H9 (cell line): ENCODE data around the gene RPS6KA4. TPM values are rescaled to one million over a fixed set of nuclear protein-coding genes. Genes with fewer than 3 reads are reported as not detected.
A peak's percentile ranks its signal among the peaks of the same experiment; 100 is the strongest.

Source experiments
- DNase-seq: peaks from one replicate; pipeline ENCODE4 v3.0.0-alpha.2; 2017
- H2AFZ ChIP-seq: one replicate; pipeline ENCODE4 v1.6.1; 2013; ENCODE audit warnings: mild to moderate bottlenecking, low read length, control low read depth, moderate library complexity
- H2AK5ac ChIP-seq: 2 replicates; pipeline ENCODE4 v1.6.1; 2013; ENCODE audit warnings: low read length, control low read depth, mixed read lengths; ENCODE audit not compliant: insufficient read length
- H2BK120ac ChIP-seq: one replicate; pipeline ENCODE4 v1.6.1; 2013; ENCODE audit warnings: low read depth, mild to moderate bottlenecking, low read length, control low read depth, inconsistent platforms; ENCODE audit not compliant: poor library complexity, severe bottlenecking
- H2BK12ac ChIP-seq: 2 replicates; pipeline ENCODE4 v1.6.1; 2013; ENCODE audit warnings: low read length, control low read depth, mixed read lengths, low read depth; ENCODE audit not compliant: insufficient read length
- H2BK15ac ChIP-seq: 2 replicates; pipeline ENCODE4 v1.6.1; 2013; ENCODE audit warnings: low read depth, low read length, control low read depth
- H2BK20ac ChIP-seq: one replicate; pipeline ENCODE4 v1.6.1; 2013; ENCODE audit warnings: low read depth, mild to moderate bottlenecking, low read length, control low read depth, inconsistent platforms; ENCODE audit not compliant: poor library complexity, severe bottlenecking
- H2BK5ac ChIP-seq: 2 replicates; pipeline ENCODE4 v1.6.1; 2013; ENCODE audit warnings: low read length, control low read depth, mixed read lengths; ENCODE audit not compliant: insufficient read length
- H3K14ac ChIP-seq: 2 replicates; pipeline ENCODE4 v1.6.1; 2013; ENCODE audit warnings: low read length, control low read depth; ENCODE audit not compliant: insufficient read depth
- H3K18ac ChIP-seq: 2 replicates; pipeline ENCODE4 v1.6.1; 2013; ENCODE audit warnings: low read depth, mild to moderate bottlenecking, mixed read lengths, low read length, control low read depth; ENCODE audit not compliant: insufficient read length
- H3K23ac ChIP-seq: 2 replicates; pipeline ENCODE4 v1.6.1; 2013; ENCODE audit warnings: low read length, control low read depth, mixed read lengths, low read depth; ENCODE audit not compliant: insufficient read length
- H3K23me2 ChIP-seq: 2 replicates; pipeline ENCODE4 v1.6.1; 2013; ENCODE audit warnings: low read depth, mild to moderate bottlenecking, mixed read lengths, low read length, control low read depth; ENCODE audit not compliant: insufficient read length, poor library complexity, severe bottlenecking
- H3K27ac ChIP-seq: 2 replicates; pipeline ENCODE4 v1.5.1; 2013; ENCODE audit warnings: low read length, control low read depth, mixed read lengths, low read depth; ENCODE audit not compliant: insufficient read length
- H3K27me3 ChIP-seq: 2 replicates; pipeline ENCODE4 v1.6.1; 2013; ENCODE audit warnings: low read length, control low read depth, inconsistent platforms; ENCODE audit not compliant: insufficient read depth
- H3K4ac ChIP-seq: 2 replicates; pipeline ENCODE4 v1.6.1; 2013; ENCODE audit warnings: low read depth, mild to moderate bottlenecking, control low read depth, inconsistent platforms, low read length, moderate library complexity
- H3K4me1 ChIP-seq: 2 replicates; pipeline ENCODE4 v1.6.1; 2013; ENCODE audit warnings: low read length, control low read depth, inconsistent platforms; ENCODE audit not compliant: insufficient read depth
- H3K4me2 ChIP-seq: 2 replicates; pipeline ENCODE4 v1.6.1; 2013; ENCODE audit warnings: low read length, control low read depth, mixed read lengths; ENCODE audit not compliant: insufficient read length, insufficient read depth
- H3K56ac ChIP-seq: 2 replicates; pipeline ENCODE4 v1.6.1; 2013; ENCODE audit warnings: low read depth, mild to moderate bottlenecking, mixed read lengths, low read length, control low read depth; ENCODE audit not compliant: insufficient read length
- H3K79me1 ChIP-seq: 2 replicates; pipeline ENCODE4 v1.6.1; 2013; ENCODE audit warnings: low read depth, mild to moderate bottlenecking, moderate library complexity, low read length, control low read depth, inconsistent platforms; ENCODE audit not compliant: insufficient read depth, poor library complexity, severe bottlenecking
- H3K79me2 ChIP-seq: 2 replicates; pipeline ENCODE4 v1.6.1; 2013; ENCODE audit warnings: low read length, control low read depth, inconsistent platforms; ENCODE audit not compliant: insufficient read depth
- H3K9ac ChIP-seq: 2 replicates; pipeline ENCODE4 v1.6.1; 2013; ENCODE audit warnings: low read length, control low read depth, mixed read lengths; ENCODE audit not compliant: insufficient read length; ENCODE audit errors: extremely low read depth
- H3K9me3 ChIP-seq: one replicate; pipeline ENCODE4 v1.6.1; 2013; ENCODE audit warnings: low read depth, low read length, inconsistent platforms; ENCODE audit not compliant: control insufficient read depth
- H3T11ph ChIP-seq: one replicate; pipeline ENCODE4 v1.6.1; 2013; ENCODE audit warnings: mild to moderate bottlenecking, low read length, control low read depth, inconsistent platforms
- H4K20me1 ChIP-seq: one replicate; pipeline ENCODE4 v1.6.1; 2013; ENCODE audit not compliant: control insufficient read depth, insufficient read length, insufficient read depth
- H4K5ac ChIP-seq: 2 replicates; pipeline ENCODE4 v1.6.1; 2013; ENCODE audit warnings: low read depth, mild to moderate bottlenecking, mixed read lengths, low read length, control low read depth; ENCODE audit not compliant: insufficient read length
- H4K8ac ChIP-seq: replicated peaks from 2 replicates; pipeline ENCODE4 v1.6.1; 2013; ENCODE audit warnings: low read length, control low read depth, mixed read lengths, low read depth; ENCODE audit not compliant: insufficient read length
- H4K91ac ChIP-seq: 2 replicates; pipeline ENCODE4 v1.6.1; 2013; ENCODE audit warnings: low read depth, mild to moderate bottlenecking, moderate library complexity, mixed read lengths, low read length, control low read depth; ENCODE audit not compliant: insufficient read length
- H3K27ac Mint-ChIP-seq, 3 experiments: 2 replicates in 2 of 3; 3 replicates in 1 of 3; pipeline ENCODE4 v1.8.0; 2020 to 2021; ENCODE audit warnings: mixed read lengths in 3 of 3, mild to moderate bottlenecking in 1 of 3, moderate library complexity in 1 of 3
- H3K27me3 Mint-ChIP-seq: 2 replicates; pipeline ENCODE4 v1.8.0; 2021; ENCODE audit warnings: low read depth, mild to moderate bottlenecking, moderate library complexity, mixed read lengths
- H3K36me3 Mint-ChIP-seq, 3 experiments: 2 replicates in 2 of 3; 3 replicates in 1 of 3; pipeline ENCODE4 v1.8.0; 2020 to 2021; ENCODE audit warnings: low read depth in 3 of 3, mixed read lengths in 3 of 3; ENCODE audit not compliant: insufficient read depth in 1 of 3
- H3K4me1 Mint-ChIP-seq, 2 experiments: 2 replicates each; pipeline ENCODE4 v1.8.0; 2020; ENCODE audit warnings: mixed read lengths in 2 of 2
- H3K4me3 Mint-ChIP-seq, 2 experiments: 2 replicates in 1 of 2; 3 replicates in 1 of 2; pipeline ENCODE4 v1.8.0; 2020 to 2021; ENCODE audit warnings: mild to moderate bottlenecking in 2 of 2, mixed read lengths in 2 of 2, moderate library complexity in 1 of 2
- H3K9me3 Mint-ChIP-seq, 2 experiments: 2 replicates in 1 of 2; 3 replicates in 1 of 2; pipeline ENCODE4 v1.8.0; 2020; ENCODE audit warnings: mild to moderate bottlenecking in 2 of 2, mixed read lengths in 2 of 2, moderate library complexity in 1 of 2
- CTCF ChIP-seq: fragments of 200-600 bp; sonication (generic); conservative IDR thresholded peaks from 3 replicates; pipeline ENCODE4 v1.8.0; 2021; ENCODE audit warnings: antibody characterized with exemption, mild to moderate bottlenecking
- WGBS: extraction: QIAGEN DNeasy Blood & Tissue Kit; methylation state at CpG from one replicate; pipeline ENCODE4 v1.1.7; 2013; ENCODE audit warnings: missing lambda C conversion rate, low lambda C conversion rate, mixed read lengths; ENCODE audit not compliant: insufficient read length; ENCODE audit errors: extremely low coverage; 5-methylcytosine and 5-hydroxymethylcytosine counted together
- total RNA-seq: library from RNA; stranded (reverse); gene quantifications from 2 replicates; pipeline ENCODE4 v1.2.1, GENCODE V29; 2021

Gene RPS6KA4
- total RNA-seq, 1 experiment from 2014 or later, result 10.8 TPM

- Histone ChIP-seq H3K9me3 (no peaks in the 10 kb centered on the region), H2AK5ac (no peak overlapping the region), H3K4ac (no peak overlapping the region), H3K14ac (no peak overlapping the region), H2BK20ac (no peak overlapping the region), H4K91ac (no peak overlapping the region), H2BK15ac (no peak overlapping the region), H3K4me2 (no peak overlapping the region), H2BK12ac (no peak overlapping the region), H3K27ac (no peak overlapping the region), H4K5ac (no peak overlapping the region), H2AFZ (no peak overlapping the region), H3K27me3 (no peaks in the 10 kb centered on the region), H4K20me1 (no peaks in the 10 kb centered on the region), H3K79me1 (no peaks in the 10 kb centered on the region), H2BK120ac (no peak overlapping the region), H3K23me2 (no peaks in the 10 kb centered on the region), H3K18ac (no peak overlapping the region), H3K79me2 (no peaks in the 10 kb centered on the region), H3K56ac (no peak overlapping the region), H2BK5ac (no peak overlapping the region), H3K23ac (no peak overlapping the region), H4K8ac (no peak overlapping the region), H3T11ph (no peak overlapping the region), H3K9ac (no peak overlapping the region), H3K4me1 (peaks cover 2% of the 10 kb centered on the region; the same call in 1 of the 2 replicates)
- H3K9me3 Mint-ChIP-seq, result no peaks in the 10 kb centered on the region
- H3K27me3 Mint-ChIP-seq, result peaks cover 1% of the 10 kb centered on the region; the same call in 1 of the 2 replicates
- H3K4me1 Mint-ChIP-seq, result peaks cover 2 to 11% of the 10 kb centered on the region in 2 experiments; a peak in 3 of 4 replicates
- peaks cover 0 to 2% (median 0%) of the 10 kb centered on the region in 3 experiments; a peak in 1 of 7 replicates for H3K36me3 Mint-ChIP-seq
- peak overlapping the region in 1 of 3 experiments; percentile 67; a peak in 1 of 7 replicates for H3K27ac Mint-ChIP-seq
- no CpG with 5 or more reads among the region's 11 CpGs for WGBS
- H3K4me3 Mint-ChIP-seq, result no peak overlapping the region
- no peak for TF ChIP-seq CTCF
- DNase-seq, result no peak
These were observed 9.6 kb upstream of the RPS6KA4 start for GRCh38 chr11:64349404-64349803.
